Measurements from ENCODE around the gene SLC46A3.
"Not testable (repeated sequence)": the region's sequence is repeated elsewhere in the genome, so short reads cannot be mapped to it uniquely, and the experiment has no call there.

SLC46A3 gene

GRCh38 chr13:28743499-28744083, 24.8 kb upstream of the SLC46A3 start:
- Mint-ChIP-seq H3K36me3 (no peaks in the 10 kb centered on the region), H3K9me3 (no peaks in the 10 kb centered on the region), H3K4me3 (no peak overlapping the region), H3K27ac (no peak overlapping the region), H3K4me1 (no peaks in the 10 kb centered on the region), H3K27me3 (peaks cover 4% of the 10 kb centered on the region)
- DNase-seq (ENCODE audit: low spot score in 2 of 2) (no peak), ATAC-seq (ENCODE audit: low read depth) (no peak)

GRCh38 chr13:28743020-28743419, 24.2 kb upstream of the SLC46A3 start:
- H3K4me3 Mint-ChIP-seq, result no peak overlapping the region
- DNase-seq (ENCODE audit: low spot score in 2 of 2), result no peak
- no peaks in the 10 kb centered on the region for H3K9me3 Mint-ChIP-seq
- H3K27ac Mint-ChIP-seq, result no peak overlapping the region
- no peaks in the 10 kb centered on the region for H3K4me1 Mint-ChIP-seq
- no peaks in the 10 kb centered on the region for H3K36me3 Mint-ChIP-seq
- H3K27me3 Mint-ChIP-seq, result peaks cover 4% of the 10 kb centered on the region
- no peak for ATAC-seq (ENCODE audit: low read depth)

- H3K27me3 Mint-ChIP-seq; H3K36me3 Mint-ChIP-seq; H3K9me3 Mint-ChIP-seq; H3K4me3 Mint-ChIP-seq; H3K27ac Mint-ChIP-seq; H3K4me1 Mint-ChIP-seq; DNase-seq (ENCODE audit: low spot score in 2 of 2); ATAC-seq (ENCODE audit: low read depth): not testable (repeated sequence)
Observed at GRCh38 chr13:28742445-28742844, 23.7 kb upstream of the SLC46A3 start.

GRCh38 chr13:28741084-28741491, 22.3 kb upstream of the SLC46A3 start:
- Mint-ChIP-seq H3K27ac (peak overlapping the region; percentile 12), H3K36me3 (no peaks in the 10 kb centered on the region), H3K27me3 (peaks cover 4% of the 10 kb centered on the region), H3K4me1 (no peaks in the 10 kb centered on the region), H3K9me3 (no peaks in the 10 kb centered on the region), H3K4me3 (no peak overlapping the region)
- ATAC-seq (ENCODE audit: low read depth), result peak; percentile 35
- DNase-seq (ENCODE audit: low spot score in 2 of 2), result no peak

GRCh38 chr13:28739376-28739775, 20.6 kb upstream of the SLC46A3 start:
- no peak overlapping the region for H3K4me3 Mint-ChIP-seq
- no peak for ATAC-seq (ENCODE audit: low read depth)
- no peaks in the 10 kb centered on the region for H3K36me3 Mint-ChIP-seq
- no peak for DNase-seq (ENCODE audit: low spot score in 2 of 2)
- no peaks in the 10 kb centered on the region for H3K4me1 Mint-ChIP-seq
- H3K9me3 Mint-ChIP-seq, result no peaks in the 10 kb centered on the region
- H3K27me3 Mint-ChIP-seq, result no peaks in the 10 kb centered on the region
- no peak overlapping the region for H3K27ac Mint-ChIP-seq

- Mint-ChIP-seq H3K36me3 (no peaks in the 10 kb centered on the region), H3K27ac (no peak overlapping the region), H3K4me3 (no peak overlapping the region), H3K27me3 (peaks cover 3% of the 10 kb centered on the region), H3K4me1 (no peaks in the 10 kb centered on the region), H3K9me3 (no peaks in the 10 kb centered on the region)
- no peak for DNase-seq (ENCODE audit: low spot score in 2 of 2)
- no peak for ATAC-seq (ENCODE audit: low read depth)
Observed at GRCh38 chr13:28735481-28736029, 16.8 kb upstream of the SLC46A3 start.

GRCh38 chr13:28734906-28735305, 16.1 kb upstream of the SLC46A3 start:
- no peaks in the 10 kb centered on the region for H3K36me3 Mint-ChIP-seq
- H3K9me3 Mint-ChIP-seq, result no peaks in the 10 kb centered on the region
- ATAC-seq (ENCODE audit: low read depth), result no peak

GRCh38 chr13:28730762-28731161, 12.0 kb upstream of the SLC46A3 start:
- Mint-ChIP-seq H3K9me3 (no peaks in the 10 kb centered on the region), H3K4me3 (no peak overlapping the region), H3K4me1 (no peaks in the 10 kb centered on the region), H3K27ac (no peak overlapping the region), H3K36me3 (no peaks in the 10 kb centered on the region), H3K27me3 (peaks cover 11% of the 10 kb centered on the region)
- ATAC-seq (ENCODE audit: low read depth) (no peak), DNase-seq (ENCODE audit: low spot score in 2 of 2) (no peak)

More at GRCh38 chr13:28734906-28735305, 16.1 kb upstream of the SLC46A3 start:
- Mint-ChIP-seq H3K4me3 (no peak overlapping the region), H3K4me1 (no peaks in the 10 kb centered on the region), H3K27ac (no peak overlapping the region), H3K27me3 (peaks cover 4% of the 10 kb centered on the region)
- no peak for DNase-seq (ENCODE audit: low spot score in 2 of 2)

GRCh38 chr13:28729541-28729940, 10.8 kb upstream of the SLC46A3 start:
- Mint-ChIP-seq H3K4me3 (no peak overlapping the region), H3K27ac (no peak overlapping the region), H3K36me3 (no peaks in the 10 kb centered on the region), H3K27me3 (peaks cover 14% of the 10 kb centered on the region), H3K9me3 (no peaks in the 10 kb centered on the region), H3K4me1 (no peaks in the 10 kb centered on the region)
- ATAC-seq (ENCODE audit: low read depth) (no peak), DNase-seq (ENCODE audit: low spot score in 2 of 2) (no peak)

- DNase-seq (ENCODE audit: low spot score in 2 of 2) (no peak), ATAC-seq (ENCODE audit: low read depth) (no peak)
- H3K4me1 Mint-ChIP-seq, result no peaks in the 10 kb centered on the region
- no peak overlapping the region for H3K4me3 Mint-ChIP-seq
- peaks cover 16% of the 10 kb centered on the region for H3K27me3 Mint-ChIP-seq
- no peaks in the 10 kb centered on the region for H3K36me3 Mint-ChIP-seq
- H3K27ac Mint-ChIP-seq, result no peak overlapping the region
- H3K9me3 Mint-ChIP-seq, result no peaks in the 10 kb centered on the region
Observed at GRCh38 chr13:28728642-28729041, 9.9 kb upstream of the SLC46A3 start.

- H3K4me1 Mint-ChIP-seq, result no peaks in the 10 kb centered on the region
- DNase-seq (ENCODE audit: low spot score in 2 of 2) (no peak), ATAC-seq (ENCODE audit: low read depth) (no peak)
- H3K4me3 Mint-ChIP-seq, result no peak overlapping the region
- no peaks in the 10 kb centered on the region for H3K36me3 Mint-ChIP-seq
- H3K9me3 Mint-ChIP-seq, result no peaks in the 10 kb centered on the region
- H3K27me3 Mint-ChIP-seq, result peaks cover 11% of the 10 kb centered on the region
- no peak overlapping the region for H3K27ac Mint-ChIP-seq
Observed at GRCh38 chr13:28725046-28725610, 6.4 kb upstream of the SLC46A3 start.

- Mint-ChIP-seq H3K9me3 (no peaks in the 10 kb centered on the region), H3K4me1 (peaks cover 7% of the 10 kb centered on the region), H3K4me3 (no peak overlapping the region), H3K27ac (no peak overlapping the region), H3K27me3 (peaks cover 11% of the 10 kb centered on the region), H3K36me3 (no peaks in the 10 kb centered on the region)
- ATAC-seq (ENCODE audit: low read depth) (no peak), DNase-seq (ENCODE audit: low spot score in 2 of 2) (no peak)
Observed at GRCh38 chr13:28723806-28724205, 5.0 kb upstream of the SLC46A3 start.

- Mint-ChIP-seq H3K4me1 (peaks cover 18% of the 10 kb centered on the region), H3K27me3 (peaks cover under 1% of the 10 kb centered on the region), H3K27ac (peak overlapping the region; percentile 93), H3K9me3 (no peaks in the 10 kb centered on the region), H3K4me3 (peak overlapping the region; percentile 96), H3K36me3 (no peaks in the 10 kb centered on the region)
- no peak for ATAC-seq (ENCODE audit: low read depth)
- DNase-seq (ENCODE audit: low spot score in 2 of 2), result no peak
Observed at GRCh38 chr13:28719227-28720055, 671 bp upstream of the SLC46A3 start.

- Mint-ChIP-seq H3K36me3 (peaks cover 3% of the 10 kb centered on the region), H3K27me3 (no peaks in the 10 kb centered on the region), H3K4me3 (peak overlapping the region; percentile 96), H3K4me1 (peaks cover 18% of the 10 kb centered on the region), H3K9me3 (no peaks in the 10 kb centered on the region), H3K27ac (peak overlapping the region; percentile 93)
- DNase-seq (ENCODE audit: low spot score in 2 of 2), result peak in 1 of 2 donors; percentile 3
- peak; percentile 0 for ATAC-seq (ENCODE audit: low read depth)
Observed at GRCh38 chr13:28718196-28718542, 601 bp downstream of the SLC46A3 start.

All from memory B cell (primary cell).